IMR-90 (cell line): ENCODE measurements around the gene SASH3. TPM values are rescaled to one million over a fixed set of nuclear protein-coding genes. Genes with fewer than 3 reads are reported as not detected.

Source experiments
- ATAC-seq: fragments of 200-7000 bp; cut with Tn5 transposase; 2 replicates; pipeline ENCODE4 v1.9.1; 2020; ENCODE audit warnings: low read depth, mild to moderate bottlenecking, moderate library complexity
- BruUV-seq: library from RNA; stranded (reverse); fragments of 400-500 nt; replicated peaks from 2 replicates; lab custom pipeline; 2021; lab: Mats Ljungman, UMichigan
- CTCF ChIA-PET: fragments of 300-600 bp; formaldehyde crosslinking; extraction: SDS; loops from one replicate; lab custom pipeline; 2021; ENCODE audit warnings: antibody characterized with exemption; lab: Yijun Ruan, JAX
- POLR2A ChIA-PET: fragments of 300-600 bp; sonication (Branson Sonifier 250); formaldehyde crosslinking; loops from one replicate; lab custom pipeline; 2022; ENCODE audit warnings: antibody characterized with exemption; ENCODE audit not compliant: unreplicated experiment; lab: Charles Lee
- DNase-seq: peaks from one replicate; pipeline ENCODE4 v3.0.0; 2013
- H2AFZ ChIP-seq: replicated peaks from 2 replicates; pipeline ENCODE3; 2013; ENCODE audit warnings: low read length, mild to moderate bottlenecking; ENCODE audit not compliant: poor library complexity
- H2AK5ac ChIP-seq: 2 replicates; pipeline ENCODE4 v1.6.1; 2013; ENCODE audit warnings: low read depth, low read length, inconsistent platforms
- H2AK9ac ChIP-seq: replicated peaks from 2 replicates; pipeline ENCODE3; 2013; ENCODE audit warnings: mild to moderate bottlenecking, low read depth, low read length, moderate library complexity; ENCODE audit not compliant: poor library complexity
- H2BK120ac ChIP-seq: 2 replicates; pipeline ENCODE4 v1.6.1; 2013; ENCODE audit warnings: low read depth, low read length, inconsistent platforms
- H2BK15ac ChIP-seq: 3 replicates; pipeline ENCODE4 v1.6.1; 2013; ENCODE audit warnings: low read depth, low read length, inconsistent platforms
- H2BK20ac ChIP-seq: 2 replicates; pipeline ENCODE4 v1.6.1; 2013; ENCODE audit warnings: low read depth, mild to moderate bottlenecking, inconsistent platforms, low read length, moderate library complexity
- H2BK5ac ChIP-seq: 2 replicates; pipeline ENCODE4 v1.6.1; 2013; ENCODE audit warnings: mild to moderate bottlenecking, low read depth, low read length, inconsistent platforms; ENCODE audit not compliant: poor library complexity, severe bottlenecking
- H3K14ac ChIP-seq: replicated peaks from 2 replicates; pipeline ENCODE4 v1.6.1; 2013; ENCODE audit warnings: low read depth, low read length, inconsistent platforms
- H3K18ac ChIP-seq: 2 replicates; pipeline ENCODE4 v1.6.1; 2013; ENCODE audit warnings: low read depth, low read length, control low read depth
- H3K23ac ChIP-seq: 2 replicates; pipeline ENCODE4 v1.6.1; 2013; ENCODE audit warnings: low read depth, low read length, inconsistent platforms
- H3K27ac ChIP-seq: 2 replicates; pipeline ENCODE4 v1.5.1; 2013; ENCODE audit warnings: mild to moderate bottlenecking, control low read depth, low read length; ENCODE audit not compliant: insufficient read depth
- H3K27me3 ChIP-seq: 2 replicates; pipeline ENCODE4 v1.6.1; 2013; ENCODE audit warnings: low read length; ENCODE audit not compliant: control insufficient read depth, insufficient read depth
- H3K36me3 ChIP-seq: 2 replicates; pipeline ENCODE4 v1.6.1; 2013; ENCODE audit warnings: low read length, mixed read lengths; ENCODE audit not compliant: control insufficient read depth, insufficient read depth
- H3K4ac ChIP-seq: 2 replicates; pipeline ENCODE4 v1.6.1; 2013; ENCODE audit warnings: low read depth, low read length, inconsistent platforms
- H3K4me1 ChIP-seq: 2 replicates; pipeline ENCODE4 v1.6.1; 2013; ENCODE audit warnings: low read length, mixed read lengths; ENCODE audit not compliant: control insufficient read depth, insufficient read depth
- H3K4me2 ChIP-seq: 2 replicates; pipeline ENCODE4 v1.6.1; 2013; ENCODE audit warnings: low read depth, mild to moderate bottlenecking, control low read depth, low read length, moderate library complexity
- H3K4me3 ChIP-seq: 2 replicates; pipeline ENCODE4 v1.5.1; 2013; ENCODE audit warnings: low read depth, mild to moderate bottlenecking, control low read depth, low read length, moderate library complexity; ENCODE audit not compliant: insufficient read depth
- H3K56ac ChIP-seq: 2 replicates; pipeline ENCODE4 v1.6.1; 2013; ENCODE audit warnings: low read length, inconsistent platforms; ENCODE audit not compliant: insufficient read depth; ENCODE audit errors: extremely low read depth
- H3K79me1 ChIP-seq, 2 experiments: 2 replicates each; pipeline ENCODE4 v1.6.1; 2013; ENCODE audit warnings: low read length in 2 of 2, inconsistent platforms in 1 of 2, low read depth in 1 of 2
- H3K9ac ChIP-seq: 2 replicates; pipeline ENCODE4 v1.6.1; 2013; ENCODE audit warnings: low read depth, low read length, control low read depth
- H3K9me1 ChIP-seq: 2 replicates; pipeline ENCODE4 v1.6.1; 2013; ENCODE audit warnings: low read length, inconsistent platforms; ENCODE audit not compliant: insufficient read depth
- H3K9me3 ChIP-seq: 2 replicates; pipeline ENCODE4 v1.6.1; 2013; ENCODE audit warnings: low read length; ENCODE audit not compliant: control insufficient read depth, insufficient read depth
- H4K20me1 ChIP-seq: 2 replicates; pipeline ENCODE4 v1.6.1; 2013; ENCODE audit warnings: low read length, inconsistent platforms; ENCODE audit not compliant: insufficient read depth
- H4K5ac ChIP-seq: 2 replicates; pipeline ENCODE4 v1.6.1; 2013; ENCODE audit warnings: mild to moderate bottlenecking, low read depth, low read length, control low read depth
- H4K8ac ChIP-seq, 2 experiments: 2 replicates each; pipeline ENCODE4 v1.6.1; 2013; ENCODE audit warnings: low read depth in 2 of 2, low read length in 2 of 2, control low read depth in 1 of 2, inconsistent platforms in 1 of 2
- H4K91ac ChIP-seq: 2 replicates; pipeline ENCODE4 v1.6.1; 2013; ENCODE audit warnings: low read depth, low read length, inconsistent platforms; ENCODE audit not compliant: insufficient read depth
- CEBPB ChIP-seq: IDR thresholded peaks from 2 replicates; pipeline ENCODE4 v1.6.1; 2012; ENCODE audit warnings: low read depth, low read length, improper control_type of control experiment
- CHD1 ChIP-seq: IDR thresholded peaks from 2 replicates; pipeline ENCODE4 v1.6.1; 2012; ENCODE audit warnings: low read depth, low read length, improper control_type of control experiment
- CTCF ChIP-seq: conservative IDR thresholded peaks from 2 replicates; pipeline ENCODE4 v1.5.1; 2012; ENCODE audit warnings: mild to moderate bottlenecking, low read depth, low read length, improper control_type of control experiment
- ELK1 ChIP-seq: fragments of 150-350 bp; IDR thresholded peaks from 2 replicates; pipeline ENCODE4 v1.6.1; 2016; ENCODE audit warnings: low read depth, mild to moderate bottlenecking, low read length, moderate library complexity, borderline replicate concordance
- FOS ChIP-seq: fragments of 150-350 bp; IDR thresholded peaks from 2 replicates; pipeline ENCODE4 v1.6.1; 2016; ENCODE audit warnings: low read depth, low read length
- MAFK ChIP-seq: IDR thresholded peaks from 2 replicates; pipeline ENCODE4 v1.6.1; 2012; ENCODE audit warnings: low read depth, low read length, improper control_type of control experiment
- MXI1 ChIP-seq: IDR thresholded peaks from 2 replicates; pipeline ENCODE4 v1.6.1; 2012; ENCODE audit warnings: low read depth, mild to moderate bottlenecking, low read length, moderate library complexity, borderline replicate concordance
- RAD21 ChIP-seq: IDR thresholded peaks from 2 replicates; pipeline ENCODE4 v1.6.1; 2012; ENCODE audit warnings: low read length, improper control_type of control experiment
- RCOR1 ChIP-seq: IDR thresholded peaks from 2 replicates; pipeline ENCODE4 v1.6.1; 2012; ENCODE audit warnings: mild to moderate bottlenecking, low read length, improper control_type of control experiment; ENCODE audit not compliant: insufficient replicate concordance
- RFX5 ChIP-seq: IDR thresholded peaks from 2 replicates; pipeline ENCODE4 v1.8.0; 2012; ENCODE audit warnings: low read depth, mild to moderate bottlenecking, low read length, moderate library complexity
- SMC3 ChIP-seq: fragments of 150-350 bp; IDR thresholded peaks from 2 replicates; pipeline ENCODE4 v1.6.1; 2016; ENCODE audit warnings: low read depth, mild to moderate bottlenecking, antibody characterized with exemption, low read length, moderate library complexity
- USF2 ChIP-seq: fragments of 150-350 bp; IDR thresholded peaks from 2 replicates; pipeline ENCODE4 v1.6.1; 2017; ENCODE audit warnings: mild to moderate bottlenecking, antibody characterized with exemption, low read length, low read depth
- WGBS, 2 experiments: methylation state at CpG; one replicate each; pipeline versions ENCODE4 v1.1.5 to v1.1.7; 2013; ENCODE audit warnings: missing lambda C conversion rate in 2 of 2; ENCODE audit not compliant: insufficient read length in 1 of 2; ENCODE audit errors: extremely low coverage in 2 of 2; 5-methylcytosine and 5-hydroxymethylcytosine counted together
- dilution Hi-C: fragments of 300-500 bp; cut with HindIII; formaldehyde crosslinking; loops from one replicate; pipeline ENCODE4 v1.14.3; 2018; ENCODE audit warnings: low sequenced_read_pairs; ENCODE audit not compliant: unreplicated experiment
- in situ Hi-C: fragments of 300-500 bp; cut with MboI; formaldehyde crosslinking; loops from 3 replicates; pipeline ENCODE4 v1.14.3; 2019; ENCODE audit warnings: low sequenced_read_pairs, inconsistent platforms, mixed read lengths
- intact Hi-C: fragments of 100-400 bp; cut with micrococcal nuclease; formaldehyde crosslinking; loops from 2 replicates; pipeline ENCODE4 v1.10.0; 2022
- polyA plus RNA-seq, 3 experiments: library from polyadenylated mRNA; depleted of rRNA; stranded (reverse); fragments of >200 nt; gene quantifications; 2 replicates each; pipeline ENCODE4 v1.2.3, GENCODE V29; 2012; ENCODE audit warnings: low replicate concordance in 1 of 3
- total RNA-seq: library from RNA; depleted of rRNA; stranded (reverse); fragments of >200 nt; gene quantifications from 2 replicates; pipeline ENCODE4 v1.2.3, GENCODE V29; 2012

Gene SASH3
- total and polyA plus RNA-seq, 2 of the 4 experiments (the other 2 are of a cell fraction), result not detected

- H2AK5ac ChIP-seq, result no peak overlapping the region
- no peak overlapping the region for H3K9ac ChIP-seq
- H3K14ac ChIP-seq, result no peak overlapping the region
- ATAC-seq, result no peak
- H3K18ac ChIP-seq, result no peak overlapping the region
- no peaks in the 10 kb centered on the region for H3K9me1 ChIP-seq
- H3K4ac ChIP-seq, result no peak overlapping the region
- no peak overlapping the region for H4K5ac ChIP-seq
- H3K27me3 ChIP-seq, result peaks cover 3% of the 10 kb centered on the region; the same call in 1 of the 2 replicates
- H3K23ac ChIP-seq, result no peak overlapping the region
- H2BK20ac ChIP-seq, result no peak overlapping the region
- H4K91ac ChIP-seq, result no peak overlapping the region
- ChIA-PET POLR2A (no interaction called here), CTCF (no interaction called here)
- no TSS peak for BruUV-seq
- H3K56ac ChIP-seq, result no peak overlapping the region
- no peaks in the 10 kb centered on the region; the same call in none of the 2 replicates for H3K36me3 ChIP-seq
- no peak overlapping the region for H2AFZ ChIP-seq
- no peaks in the 10 kb centered on the region for H3K79me1 ChIP-seq
- H2BK120ac ChIP-seq, result no peak overlapping the region
- no peak overlapping the region for H2AK9ac ChIP-seq
- H4K8ac ChIP-seq, result no peak overlapping the region
- TF ChIP-seq RCOR1 (no peak), CHD1 (no peak), SMC3 (no peak), RFX5 (no peak), USF2 (no peak), MAFK (no peak), ELK1 (no peak), RAD21 (no peak), MXI1 (no peak), FOS (no peak), CTCF (no peak), CEBPB (no peak)
- H3K4me3 ChIP-seq, result no peak overlapping the region
- in situ Hi-C loops, result no loop called here
- WGBS, 2 experiments, result 60% methylated on average over 1 of the region's 5 CpGs; no CpG with 5 or more reads in 1 of the 2 experiments
- H2BK15ac ChIP-seq, result no peak overlapping the region
- H3K4me2 ChIP-seq, result no peak overlapping the region
- no peak overlapping the region for H3K27ac ChIP-seq
- H3K9me3 ChIP-seq, result no peaks in the 10 kb centered on the region
- no peaks in the 10 kb centered on the region for H3K4me1 ChIP-seq
- dilution Hi-C loops, result no loop called here
- no peak overlapping the region for H2BK5ac ChIP-seq
- no peaks in the 10 kb centered on the region for H4K20me1 ChIP-seq
- no peak for DNase-seq
- intact Hi-C loops, result no loop called here
These were observed 19.1 kb downstream of the SASH3 start for GRCh38 chrX:129798888-129799287.
